CD4-positive, alpha-beta memory T cell (primary cell): Measurements from ENCODE around the gene PTPRA. TPM values are rescaled to one million over a fixed set of nuclear protein-coding genes. Genes with fewer than 3 reads are reported as not detected.

ENCODE experiments used
- CTCF ChIA-PET: fragments of 350-600 bp; sonication (Branson Sonifier 250); formaldehyde crosslinking; loops from one replicate; lab custom pipeline; 2021; ENCODE audit warnings: inconsistent platforms; ENCODE audit not compliant: partially characterized antibody; lab: Charles Lee
- POLR2A ChIA-PET: fragments of 350-600 bp; sonication (Branson Sonifier 250); formaldehyde crosslinking; loops from one replicate; lab custom pipeline; 2021; ENCODE audit not compliant: partially characterized antibody; lab: Charles Lee
- DNase-seq, 5 donors: peaks; one replicate each; pipeline versions ENCODE4 v3.0.0 to v3.0.0-alpha.2; 2020 to 2022; ENCODE audit warnings: mixed read lengths in 1 of 5
- H3K27ac ChIP-seq: one replicate; pipeline ENCODE4 v1.7.0; 2013; ENCODE audit warnings: low read depth, low read length
- H3K27me3 ChIP-seq: 2 replicates; pipeline ENCODE4 v1.7.0; 2013; ENCODE audit warnings: mild to moderate bottlenecking, low read length, moderate library complexity; ENCODE audit not compliant: insufficient read depth
- H3K36me3 ChIP-seq: 2 replicates; pipeline ENCODE4 v1.7.0; 2013; ENCODE audit warnings: mild to moderate bottlenecking, low read length, moderate library complexity; ENCODE audit not compliant: insufficient read depth
- H3K4me1 ChIP-seq: 2 replicates; pipeline ENCODE4 v1.7.0; 2013; ENCODE audit warnings: mild to moderate bottlenecking, low read length, moderate library complexity; ENCODE audit not compliant: insufficient read depth
- H3K4me3 ChIP-seq, 2 donors: one replicate each; pipeline ENCODE4 v1.7.0; 2013; ENCODE audit warnings: low read length in 2 of 2, mild to moderate bottlenecking in 1 of 2
- H3K9me3 ChIP-seq, 2 donors: one replicate each; pipeline ENCODE4 v1.7.0; 2013; ENCODE audit warnings: low read length in 2 of 2, control low read depth in 1 of 2; ENCODE audit not compliant: control insufficient read depth in 1 of 2
- H3K27ac Mint-ChIP-seq, 7 donors: one replicate each; pipeline ENCODE4 v1.8.0; 2020 to 2021; ENCODE audit warnings: mixed read lengths in 7 of 7, mild to moderate bottlenecking in 6 of 7, inconsistent platforms in 3 of 7, moderate library complexity in 3 of 7
- H3K27me3 Mint-ChIP-seq, 2 donors: one replicate each; pipeline ENCODE4 v1.8.0; 2020 to 2021; ENCODE audit warnings: mixed read lengths in 2 of 2
- H3K36me3 Mint-ChIP-seq, 2 donors: one replicate each; pipeline ENCODE4 v1.8.0; 2020 to 2021; ENCODE audit warnings: mixed read lengths in 2 of 2, inconsistent platforms in 1 of 2, mild to moderate bottlenecking in 1 of 2
- H3K4me1 Mint-ChIP-seq, 4 donors: one replicate each; pipeline ENCODE4 v1.8.0; 2020 to 2021; ENCODE audit warnings: mixed read lengths in 4 of 4, mild to moderate bottlenecking in 1 of 4
- H3K4me3 Mint-ChIP-seq, 8 donors: one replicate each; pipeline ENCODE4 v1.8.0; 2020 to 2021; ENCODE audit warnings: mixed read lengths in 8 of 8, mild to moderate bottlenecking in 7 of 8, moderate library complexity in 6 of 8, inconsistent platforms in 3 of 8
- H3K9me3 Mint-ChIP-seq, 8 donors: one replicate each; pipeline ENCODE4 v1.8.0; 2020 to 2021; ENCODE audit warnings: mixed read lengths in 8 of 8, mild to moderate bottlenecking in 5 of 8, inconsistent platforms in 3 of 8, moderate library complexity in 1 of 8
- intact Hi-C: fragments of 100-400 bp; cut with micrococcal nuclease; formaldehyde crosslinking; loops from one replicate; pipeline ENCODE4 v1.15.1; 2023
- polyA plus RNA-seq, 2 donors: library from polyadenylated mRNA; unstranded; fragments of 300-500 nt; fragmentation: Illumina TruSeq; gene quantifications; one replicate each; pipeline ENCODE4 v1.2.3, GENCODE V29; 2021
- total RNA-seq, 2 experiments: library from RNA; stranded (reverse); gene quantifications; one replicate each; pipeline ENCODE4 v1.2.3, GENCODE V29; 2021

PTPRA gene
- total and polyA plus RNA-seq, 4 experiments from 2014 or later: 24.8 to 87.8 (median 64.7) TPM

DNA sequence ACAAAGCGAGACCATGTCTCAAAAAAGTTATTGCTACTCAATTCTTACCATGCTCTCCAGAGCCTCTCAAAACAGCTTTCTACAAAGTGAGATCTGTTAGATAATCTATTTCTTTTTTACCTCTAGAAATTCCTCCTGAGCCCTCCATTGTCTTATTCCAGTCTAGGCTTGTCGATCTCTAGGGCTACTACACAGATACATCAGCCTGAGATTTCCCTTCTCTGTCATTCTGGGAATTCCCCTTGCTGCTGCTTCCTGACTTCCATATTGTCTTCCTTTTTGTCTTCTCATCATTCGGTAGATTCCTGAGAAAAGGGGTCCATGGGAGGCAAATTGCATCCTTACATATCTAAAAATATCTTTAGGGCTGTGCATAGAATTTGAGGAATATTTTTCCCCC lies 94.6 kb downstream of the PTPRA start:
- intact Hi-C loops: no loop called here
- Mint-ChIP-seq H3K9me3 (no peaks in the 10 kb centered on the region), H3K4me3 (no peak overlapping the region), H3K4me1 (peaks cover 0 to 2% (median 0%) of the 10 kb centered on the region in 4 donors), H3K36me3 (peaks cover 26 to 49% of the 10 kb centered on the region in 2 donors), H3K27me3 (no peaks in the 10 kb centered on the region), H3K27ac (no peak overlapping the region)
- Histone ChIP-seq H3K9me3 (no peaks in the 10 kb centered on the region), H3K36me3 (no peaks in the 10 kb centered on the region), H3K27ac (no peak overlapping the region), H3K4me1 (no peaks in the 10 kb centered on the region), H3K4me3 (no peak overlapping the region), H3K27me3 (no peaks in the 10 kb centered on the region)
- DNase-seq: no peak
- ChIA-PET POLR2A (no interaction called here), CTCF (no interaction called here)

DNA sequence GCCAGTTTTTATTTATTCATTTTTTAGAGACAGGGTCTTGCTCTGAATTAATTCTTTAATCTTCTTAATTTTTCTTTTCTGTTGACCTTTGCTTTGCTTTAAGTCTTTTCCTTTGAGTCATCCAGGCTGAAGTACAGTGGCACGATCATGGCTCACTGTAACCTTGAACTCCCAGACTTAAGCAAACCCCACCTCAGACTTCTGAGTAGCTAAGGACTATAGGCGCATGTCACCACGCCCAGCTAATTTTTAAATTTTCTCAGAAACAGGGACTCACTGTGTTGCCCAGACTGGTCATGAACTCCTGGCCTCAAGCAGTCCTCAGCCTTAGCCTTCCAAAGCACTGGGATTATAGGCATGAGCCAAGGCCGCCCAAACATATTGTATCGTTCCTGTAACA lies 98.8 kb downstream of the PTPRA start:
- Histone ChIP-seq H3K4me3 (no peak overlapping the region), H3K27me3 (no peaks in the 10 kb centered on the region), H3K4me1 (no peaks in the 10 kb centered on the region), H3K9me3 (no peaks in the 10 kb centered on the region), H3K36me3 (no peaks in the 10 kb centered on the region), H3K27ac (no peak overlapping the region)
- Mint-ChIP-seq H3K4me3 (no peak overlapping the region), H3K27ac (no peak overlapping the region), H3K9me3 (no peaks in the 10 kb centered on the region), H3K27me3 (no peaks in the 10 kb centered on the region), H3K4me1 (peaks cover 0 to 6% (median 3%) of the 10 kb centered on the region in 4 donors), H3K36me3 (peaks cover 30 to 34% of the 10 kb centered on the region in 2 donors)
- POLR2A ChIA-PET: no interaction called here
- intact Hi-C loops: no loop called here
- DNase-seq: no peak
- CTCF ChIA-PET: interaction anchor here (1.8 kb wide), 1 partner anchor 11 kb away, joined by 4 read pairs; no protein-coding TSS in a partner anchor

- H3K4me1 ChIP-seq: no peaks in the 10 kb centered on the region
- intact Hi-C loops: no loop called here
- Mint-ChIP-seq H3K36me3 (peaks cover 21 to 29% of the 10 kb centered on the region in 2 donors), H3K27ac (no peak overlapping the region), H3K27me3 (no peaks in the 10 kb centered on the region), H3K4me3 (no peak overlapping the region), H3K9me3 (no peaks in the 10 kb centered on the region), H3K4me1 (peaks cover 4 to 9% (median 6%) of the 10 kb centered on the region in 4 donors)
- H3K27me3 ChIP-seq: no peaks in the 10 kb centered on the region
- DNase-seq: no peak
- H3K9me3 ChIP-seq: no peaks in the 10 kb centered on the region
- ChIA-PET CTCF (interaction anchor here (1.8 kb wide), 1 partner anchor 10 kb away, joined by 4 read pairs; no protein-coding TSS in a partner anchor), POLR2A (interaction anchor here (0.7 kb wide), 1 partner anchor 78 kb away, joined by 4 read pairs; no protein-coding TSS in a partner anchor)
- no peak overlapping the region for H3K27ac ChIP-seq
- H3K36me3 ChIP-seq: no peaks in the 10 kb centered on the region
- no peak overlapping the region for H3K4me3 ChIP-seq
Observed at GRCh38 chr20:2973574-2973973, 100.3 kb downstream of the PTPRA start.

DNA sequence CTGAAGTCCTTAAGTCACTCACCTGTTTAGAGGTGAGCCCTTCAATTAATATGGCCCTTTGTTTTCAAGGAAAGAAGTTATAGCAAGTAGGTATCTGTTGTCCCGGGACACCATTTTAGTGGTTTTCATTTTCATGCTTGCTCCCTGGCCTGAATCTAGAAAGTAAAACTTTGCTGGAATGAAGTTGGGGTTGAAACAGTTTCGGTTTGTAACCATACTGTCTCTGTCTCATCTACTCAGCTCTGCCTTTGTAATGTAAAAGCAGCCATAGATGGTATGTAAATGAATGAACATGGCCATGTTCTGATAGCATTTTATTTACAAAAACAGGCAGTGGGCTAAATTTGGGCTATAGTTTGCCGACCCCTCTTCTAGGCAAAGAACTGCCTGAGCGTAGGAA lies 105.2 kb downstream of the PTPRA start:
- ChIA-PET CTCF (no interaction called here), POLR2A (no interaction called here)
- Mint-ChIP-seq H3K9me3 (no peaks in the 10 kb centered on the region), H3K4me1 (peaks cover 4 to 13% (median 10%) of the 10 kb centered on the region in 4 donors), H3K4me3 (no peak overlapping the region), H3K27me3 (no peaks in the 10 kb centered on the region), H3K27ac (peak overlapping the region in 1 of 7 donors; percentile 29), H3K36me3 (peaks cover 18% of the 10 kb centered on the region in 2 donors)
- Histone ChIP-seq H3K4me1 (peaks cover 5% of the 10 kb centered on the region), H3K36me3 (peaks cover 3% of the 10 kb centered on the region), H3K9me3 (no peaks in the 10 kb centered on the region), H3K27ac (no peak overlapping the region), H3K4me3 (no peak overlapping the region), H3K27me3 (no peaks in the 10 kb centered on the region)
- DNase-seq: no peak
- intact Hi-C loops: no loop called here

DNA sequence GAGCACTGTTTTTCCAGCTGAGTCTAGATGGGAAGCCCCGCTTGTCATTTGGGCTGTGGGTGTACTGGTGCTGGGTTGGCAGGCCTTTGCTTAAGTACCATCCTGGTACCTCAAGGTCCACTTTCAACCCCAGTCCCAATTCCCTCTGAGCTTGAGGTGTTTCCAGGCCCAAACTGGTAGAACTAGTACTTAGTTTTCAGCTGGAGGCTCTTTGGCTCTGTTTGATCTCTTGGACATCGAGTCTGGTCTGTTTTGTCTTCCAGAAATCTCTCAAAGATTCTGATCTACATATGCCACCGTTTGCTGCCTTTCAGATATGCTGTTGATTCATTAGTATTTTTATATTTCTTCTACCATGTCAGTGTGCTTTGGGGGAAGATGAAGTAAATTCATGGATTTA lies 108.4 kb downstream of the PTPRA start:
- H3K9me3 Mint-ChIP-seq: no peaks in the 10 kb centered on the region
- CTCF ChIA-PET: interaction anchor here (1.1 kb wide), 1 partner anchor 15 kb away, joined by 3 read pairs; no protein-coding TSS in a partner anchor
- POLR2A ChIA-PET: no interaction called here

DNA sequence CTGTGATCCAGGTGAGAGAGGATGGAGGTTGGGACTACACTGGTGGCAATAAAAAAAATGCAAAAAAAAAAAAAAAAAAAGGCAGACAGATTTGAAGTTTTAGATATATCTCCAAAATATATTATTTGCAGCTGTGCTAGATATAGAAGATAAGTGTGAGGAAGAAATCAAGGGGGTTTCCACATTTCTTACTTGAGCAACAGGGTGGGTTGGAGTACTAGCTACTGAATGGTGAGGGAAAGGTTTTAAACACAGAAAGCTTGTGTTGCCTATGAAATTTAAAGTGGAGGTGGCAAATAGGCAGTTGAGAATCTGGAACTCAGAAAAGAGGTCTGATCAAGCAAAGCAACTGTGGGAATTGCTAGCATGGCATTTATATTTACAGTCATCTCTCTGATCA lies 110.2 kb downstream of the PTPRA start:
- peaks cover 14% of the 10 kb centered on the region for H3K4me1 ChIP-seq
- H3K27me3 ChIP-seq: no peaks in the 10 kb centered on the region
- no peaks in the 10 kb centered on the region for H3K9me3 Mint-ChIP-seq
- peaks cover 29% of the 10 kb centered on the region for H3K36me3 ChIP-seq
- no peak overlapping the region for H3K27ac Mint-ChIP-seq
- H3K36me3 Mint-ChIP-seq: peaks cover 27 to 28% of the 10 kb centered on the region in 2 donors
- H3K9me3 ChIP-seq: no peaks in the 10 kb centered on the region
- no peak overlapping the region for H3K27ac ChIP-seq
- ChIA-PET POLR2A (no interaction called here), CTCF (interaction anchor here (1.0 kb wide), 1 partner anchor 10 kb away, joined by 4 read pairs; no protein-coding TSS in a partner anchor)
- intact Hi-C loops: loop anchor here (2.0 to 5.0 kb wide), 2 partner anchors 111 to 296 kb away; partner anchors contain the start of gene PTPRA
- no peaks in the 10 kb centered on the region for H3K27me3 Mint-ChIP-seq
- H3K4me3 Mint-ChIP-seq: no peak overlapping the region
- DNase-seq: no peak
- H3K4me3 ChIP-seq: no peak overlapping the region
- peaks cover 0 to 7% (median 5%) of the 10 kb centered on the region in 4 donors for H3K4me1 Mint-ChIP-seq

More for the DNA sequence above, 108.4 kb downstream of the PTPRA start:
- no peak for DNase-seq
- H3K27me3 Mint-ChIP-seq: no peaks in the 10 kb centered on the region
- no peaks in the 10 kb centered on the region for H3K9me3 ChIP-seq
- H3K36me3 Mint-ChIP-seq: peaks cover 10 to 14% of the 10 kb centered on the region in 2 donors
- no peaks in the 10 kb centered on the region for H3K27me3 ChIP-seq
- H3K36me3 ChIP-seq: peaks cover 10% of the 10 kb centered on the region
- peaks cover 4 to 12% (median 8%) of the 10 kb centered on the region in 4 donors for H3K4me1 Mint-ChIP-seq
- intact Hi-C loops: loop anchor here (2.0 to 5.0 kb wide), 2 partner anchors 109 to 294 kb away; partner anchors contain the start of gene PTPRA
- H3K27ac Mint-ChIP-seq: peak overlapping the region in 1 of 7 donors; percentile 33
- no peak overlapping the region for H3K27ac ChIP-seq
- no peak overlapping the region for H3K4me3 Mint-ChIP-seq
- H3K4me1 ChIP-seq: peaks cover 14% of the 10 kb centered on the region
- H3K4me3 ChIP-seq: no peak overlapping the region

GRCh38 chr20:2984028-2984501 lies 110.8 kb downstream of the PTPRA start:
- DNase-seq: peak in 3 of 5 donors; percentile 4 to 17 (median 10)
- H3K36me3 Mint-ChIP-seq: peaks cover 32 to 33% of the 10 kb centered on the region in 2 donors
- CTCF ChIA-PET: interaction anchor here (1.0 kb wide), 1 partner anchor 11 kb away, joined by 4 read pairs; no protein-coding TSS in a partner anchor
- no peak overlapping the region for H3K27ac Mint-ChIP-seq
- no peak overlapping the region for H3K4me3 ChIP-seq
- no peaks in the 10 kb centered on the region for H3K27me3 ChIP-seq
- POLR2A ChIA-PET: no interaction called here
- H3K4me3 Mint-ChIP-seq: no peak overlapping the region
- no peaks in the 10 kb centered on the region for H3K27me3 Mint-ChIP-seq
- intact Hi-C loops: loop anchor here (5.0 kb wide), 1 partner anchor 297 kb away; no protein-coding TSS in a partner anchor
- H3K36me3 ChIP-seq: peaks cover 33% of the 10 kb centered on the region
- H3K4me1 ChIP-seq: peaks cover 14% of the 10 kb centered on the region
- peaks cover 0 to 6% (median 5%) of the 10 kb centered on the region in 4 donors for H3K4me1 Mint-ChIP-seq
- H3K9me3 ChIP-seq: no peaks in the 10 kb centered on the region
- no peaks in the 10 kb centered on the region for H3K9me3 Mint-ChIP-seq
- H3K27ac ChIP-seq: no peak overlapping the region
